GM12872 (cell line): ENCODE results near the gene DIP2A.
A peak's percentile ranks its signal among the peaks of the same experiment; 100 is the strongest.

Experiments
- TF ChIP-seq, protein P1 (sequence below): IDR thresholded peaks from 3 replicates; pipeline ENCODE4 v1.5.1; 2011; ENCODE audit warnings: low read depth, mild to moderate bottlenecking, low read length, moderate library complexity; ENCODE audit not compliant: insufficient read depth

Gene DIP2A

DNA sequence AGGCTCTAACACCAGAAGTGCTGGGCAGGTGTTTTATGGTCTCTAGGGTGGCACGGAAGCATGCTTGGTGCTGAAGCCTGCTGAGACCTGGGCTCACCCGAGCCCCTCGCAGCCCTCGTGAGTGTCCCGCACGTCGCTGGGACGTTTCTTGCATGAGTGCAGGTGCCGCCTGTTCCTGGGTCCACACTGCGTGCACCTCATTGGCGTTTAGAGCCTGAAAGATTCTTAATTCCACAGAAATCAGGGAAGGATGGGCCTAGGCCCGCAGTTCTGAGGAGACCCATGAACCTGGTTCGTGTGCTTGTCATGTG is 43.8 kb upstream of the DIP2A start:
- TF ChIP-seq, protein P1, sequence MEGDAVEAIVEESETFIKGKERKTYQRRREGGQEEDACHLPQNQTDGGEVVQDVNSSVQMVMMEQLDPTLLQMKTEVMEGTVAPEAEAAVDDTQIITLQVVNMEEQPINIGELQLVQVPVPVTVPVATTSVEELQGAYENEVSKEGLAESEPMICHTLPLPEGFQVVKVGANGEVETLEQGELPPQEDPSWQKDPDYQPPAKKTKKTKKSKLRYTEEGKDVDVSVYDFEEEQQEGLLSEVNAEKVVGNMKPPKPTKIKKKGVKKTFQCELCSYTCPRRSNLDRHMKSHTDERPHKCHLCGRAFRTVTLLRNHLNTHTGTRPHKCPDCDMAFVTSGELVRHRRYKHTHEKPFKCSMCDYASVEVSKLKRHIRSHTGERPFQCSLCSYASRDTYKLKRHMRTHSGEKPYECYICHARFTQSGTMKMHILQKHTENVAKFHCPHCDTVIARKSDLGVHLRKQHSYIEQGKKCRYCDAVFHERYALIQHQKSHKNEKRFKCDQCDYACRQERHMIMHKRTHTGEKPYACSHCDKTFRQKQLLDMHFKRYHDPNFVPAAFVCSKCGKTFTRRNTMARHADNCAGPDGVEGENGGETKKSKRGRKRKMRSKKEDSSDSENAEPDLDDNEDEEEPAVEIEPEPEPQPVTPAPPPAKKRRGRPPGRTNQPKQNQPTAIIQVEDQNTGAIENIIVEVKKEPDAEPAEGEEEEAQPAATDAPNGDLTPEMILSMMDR, result no peak

DNA sequence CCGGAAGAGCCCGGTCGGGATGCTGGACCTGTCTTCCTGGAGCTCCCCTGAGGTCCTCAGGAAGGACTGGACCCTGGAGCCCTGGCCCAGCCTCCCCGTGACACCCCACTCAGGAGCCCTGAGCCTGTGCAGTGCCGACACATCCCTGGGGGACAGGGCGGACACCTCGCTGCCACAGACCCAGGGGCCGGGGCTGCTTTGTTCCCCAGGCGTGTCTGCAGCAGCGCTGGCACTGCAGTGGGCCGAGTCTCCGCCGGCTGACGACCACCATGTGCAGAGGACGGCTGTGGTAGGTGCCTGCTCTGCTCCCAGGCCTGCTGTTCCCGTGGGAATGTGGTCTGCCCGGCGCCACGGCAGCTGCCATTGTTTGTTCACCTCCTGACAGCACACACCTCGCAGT is 42.1 kb upstream of the DIP2A start:
- TF ChIP-seq, protein P1, result no peak

DNA sequence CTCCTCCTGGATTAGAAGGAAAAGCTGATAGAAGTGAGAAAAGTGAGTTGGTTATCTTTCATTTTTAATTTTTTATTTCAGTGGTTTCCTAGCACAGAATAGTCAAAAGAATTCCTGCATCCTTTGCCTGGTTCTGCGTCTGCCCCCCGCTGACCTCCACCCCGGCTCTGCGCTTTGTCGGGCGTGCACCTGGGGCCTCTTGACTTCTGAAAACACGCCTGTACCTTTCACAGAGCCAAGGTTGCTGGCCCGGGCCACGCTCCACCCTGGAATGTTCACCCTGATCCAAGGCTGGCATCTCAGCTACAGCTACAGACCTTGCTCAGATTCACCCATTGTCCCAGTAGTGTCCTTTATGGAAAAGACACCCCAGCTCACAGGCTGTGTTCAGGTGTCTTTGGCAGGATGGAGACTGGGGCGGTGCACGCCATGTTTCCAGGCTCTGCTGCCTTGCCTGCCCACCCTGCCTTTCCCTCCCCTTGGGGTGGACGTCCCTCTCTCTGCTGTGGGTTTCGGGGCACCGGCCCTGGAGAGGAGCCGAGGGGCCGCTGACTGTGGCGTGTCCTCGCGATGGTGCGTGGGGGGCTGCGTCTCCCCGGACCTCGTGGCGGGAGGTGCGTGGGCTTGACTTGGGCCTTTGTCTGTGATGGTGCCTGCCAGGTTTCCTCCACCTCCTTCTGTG is 40.3 kb upstream of the DIP2A start:
- TF ChIP-seq, protein P1, result no peak

DNA sequence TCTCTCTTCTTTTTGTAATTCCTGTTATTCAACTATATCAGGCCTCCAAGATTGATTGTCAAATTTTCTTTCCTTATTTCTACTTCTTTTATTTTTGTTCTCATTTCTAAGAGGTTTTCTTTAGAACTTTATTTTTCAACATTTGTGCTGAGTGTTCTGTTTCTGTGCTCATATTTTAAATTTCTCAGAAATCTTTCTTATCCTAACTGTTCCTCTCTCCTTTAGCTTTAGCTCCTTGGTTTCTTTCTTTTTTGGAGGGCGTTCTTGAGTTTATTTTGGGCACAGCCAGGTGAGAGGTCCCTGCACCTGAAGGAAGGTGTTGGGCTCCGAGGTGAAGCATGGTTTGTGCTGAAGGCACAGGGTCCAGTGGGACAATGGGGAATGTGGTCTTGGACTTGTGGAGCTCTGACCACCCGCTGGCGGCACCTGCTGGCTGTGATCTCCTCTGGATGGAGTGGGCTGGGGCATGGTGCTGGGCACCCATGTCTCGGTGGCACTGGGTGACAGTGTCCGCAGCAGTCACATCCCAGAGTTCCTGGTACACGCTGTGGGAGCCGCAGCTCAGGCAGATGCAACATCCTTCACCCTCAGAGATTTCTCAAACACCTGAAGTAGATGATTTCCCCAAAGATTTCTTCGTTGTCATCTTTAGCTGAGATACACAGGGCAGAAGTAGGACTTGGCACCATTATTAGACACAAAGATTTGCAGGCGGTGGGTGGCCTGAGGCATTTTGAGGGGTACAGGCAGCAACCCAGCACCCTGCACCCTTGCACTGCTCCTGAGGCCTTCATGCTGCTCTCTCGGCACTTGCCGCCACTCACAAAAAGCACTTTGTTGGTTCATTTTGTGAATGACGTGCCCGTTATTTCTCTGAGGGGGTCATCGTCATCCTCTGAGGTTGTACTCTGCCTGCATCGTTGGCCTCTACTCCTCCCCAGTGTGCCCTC is 38.2 kb upstream of the DIP2A start:
- TF ChIP-seq, protein P1, result 0 out of 3 replicates have a peak, but pooled peaks have one; percentile 6

DNA sequence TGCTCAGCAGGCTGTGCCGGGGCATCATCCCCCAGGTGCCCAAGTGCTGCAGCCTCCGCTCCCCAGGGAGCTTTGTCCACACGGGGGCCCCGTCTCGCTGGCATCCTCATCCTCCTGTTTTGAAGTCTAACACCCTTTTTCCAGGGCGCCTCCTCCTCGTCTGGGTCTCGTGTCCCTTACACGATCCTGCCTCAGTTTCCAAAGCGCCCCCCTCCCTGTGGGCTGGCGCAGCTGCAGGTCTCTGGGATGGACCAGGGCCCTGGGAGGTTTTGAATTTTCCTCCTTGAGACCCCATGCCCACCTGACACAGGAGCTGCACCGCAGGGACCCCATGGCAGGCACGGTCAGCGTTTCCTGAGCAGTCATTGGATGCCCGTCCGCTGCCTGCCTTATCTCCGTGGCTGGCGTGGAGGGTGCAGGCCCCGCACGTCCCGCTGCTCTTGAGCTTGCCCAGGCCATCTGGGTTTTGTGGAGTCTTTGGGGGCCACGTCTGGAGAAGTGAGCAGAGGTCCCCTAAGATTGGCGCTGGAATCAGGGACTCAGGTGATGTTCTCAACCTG is 37.4 kb upstream of the DIP2A start:
- TF ChIP-seq, protein P1, result no peak

DNA sequence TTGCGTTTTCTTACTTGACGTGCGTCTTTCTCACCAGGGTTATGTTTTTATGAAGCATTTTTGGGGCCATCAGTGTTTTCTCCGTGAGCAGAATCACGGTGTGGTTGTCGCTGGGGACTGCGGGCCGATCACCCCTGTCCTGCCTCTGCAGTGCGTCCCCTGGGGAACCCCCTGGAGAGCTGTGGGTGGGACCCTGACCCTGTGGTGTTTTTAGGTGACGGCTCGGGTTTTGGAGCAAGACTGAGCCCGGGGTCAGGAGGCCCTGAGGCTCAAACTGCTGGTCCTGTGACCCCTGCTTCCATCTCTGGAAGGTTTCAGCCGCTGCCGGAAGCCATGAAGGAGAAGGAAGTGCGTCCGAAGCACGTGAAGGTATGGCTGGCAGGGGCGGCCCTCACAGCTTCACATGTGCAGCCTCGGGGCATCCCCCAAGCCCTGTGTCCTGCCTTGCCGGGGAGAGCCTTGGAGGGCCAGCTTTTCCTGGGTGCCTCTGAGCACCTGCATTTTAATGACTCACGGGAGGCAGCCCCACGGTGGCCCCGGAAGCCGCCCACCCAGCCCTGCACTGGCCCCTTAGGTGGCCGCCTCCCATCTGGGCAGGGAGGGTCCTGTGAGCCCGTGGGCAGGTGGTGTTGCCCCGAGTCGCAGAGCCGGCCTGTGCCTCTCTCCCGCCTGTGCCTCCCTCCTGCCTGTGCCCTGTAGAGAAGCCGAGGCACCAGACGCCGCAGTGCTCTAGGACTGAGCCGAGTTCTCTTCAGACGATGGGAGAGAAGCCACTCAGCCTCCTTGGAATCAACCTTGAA is 36.7 kb upstream of the DIP2A start:
- TF ChIP-seq, protein P1, result no peak
